ENCODE measurements around the gene TMEM139. TPM values are rescaled to one million over a fixed set of nuclear protein-coding genes. Genes with fewer than 3 reads are reported as not detected.
A peak's percentile ranks its signal among the peaks of the same experiment; 100 is the strongest.

Gene TMEM139
- total RNA-seq, 1 donor from 2014 or later: 0.20 TPM

DNA sequence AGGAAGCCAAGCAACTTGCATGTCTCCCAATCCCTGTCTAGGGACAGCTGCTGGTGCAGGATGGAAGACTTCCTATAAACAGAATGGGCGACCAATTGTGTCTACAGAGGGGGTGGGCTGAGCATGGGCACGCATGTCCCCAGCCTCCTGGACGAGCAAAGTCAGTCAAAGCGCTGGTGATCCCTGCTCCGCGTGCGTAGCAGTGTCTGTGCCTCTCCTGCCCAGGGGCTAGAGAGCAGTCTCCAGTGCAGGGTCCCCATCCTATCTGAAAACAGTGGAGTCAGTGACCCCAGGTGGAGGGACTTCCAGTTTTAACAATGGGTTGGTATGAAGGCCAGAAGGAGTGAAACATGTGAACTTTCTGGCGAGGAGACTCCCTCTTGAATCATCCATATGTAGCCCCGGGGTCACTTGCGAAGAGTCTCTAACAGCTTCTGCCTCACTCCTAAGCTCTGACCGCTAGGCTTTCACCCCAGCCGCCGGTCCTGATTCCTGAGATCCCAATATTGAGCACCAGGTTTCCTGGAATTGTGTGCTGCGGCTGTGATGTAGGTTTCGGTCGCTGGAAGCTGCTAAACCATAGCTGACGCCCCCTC is 2.7 kb downstream of the TMEM139 start:
- peaks cover 9% of the 10 kb centered on the region for H3K36me3 Mint-ChIP-seq (ENCODE audit: low read depth, unreplicated experiment)
- H3K9me3 Mint-ChIP-seq (ENCODE audit: unreplicated experiment): peaks cover 4% of the 10 kb centered on the region
- peak overlapping the region; percentile 92 for H2AFZ ChIP-seq (ENCODE audit: low read depth, low read length)
- H3K9me3 ChIP-seq (ENCODE audit: insufficient read depth, low read depth, low read length): no peaks in the 10 kb centered on the region
- peaks cover 8% of the 10 kb centered on the region for H3K4me1 ChIP-seq (ENCODE audit: insufficient read depth, low read length)
- DNase-seq (ENCODE audit: low read depth) (no peak), FAIRE-seq (no peak)
- no peaks in the 10 kb centered on the region for H3K27me3 Mint-ChIP-seq (ENCODE audit: low read depth, unreplicated experiment)
- H3K4me3 ChIP-seq (ENCODE audit: insufficient read depth, low read depth, low read length): peak overlapping the region; percentile 36
- H4K20me1 ChIP-seq (ENCODE audit: insufficient read depth, low read length): peaks cover 25% of the 10 kb centered on the region
- TF ChIP-seq EZH2 (IDR thresholded peaks at IDR 0.05; ENCODE audit: insufficient read depth, low read length): no peak
- TF ChIP-seq, protein P1, sequence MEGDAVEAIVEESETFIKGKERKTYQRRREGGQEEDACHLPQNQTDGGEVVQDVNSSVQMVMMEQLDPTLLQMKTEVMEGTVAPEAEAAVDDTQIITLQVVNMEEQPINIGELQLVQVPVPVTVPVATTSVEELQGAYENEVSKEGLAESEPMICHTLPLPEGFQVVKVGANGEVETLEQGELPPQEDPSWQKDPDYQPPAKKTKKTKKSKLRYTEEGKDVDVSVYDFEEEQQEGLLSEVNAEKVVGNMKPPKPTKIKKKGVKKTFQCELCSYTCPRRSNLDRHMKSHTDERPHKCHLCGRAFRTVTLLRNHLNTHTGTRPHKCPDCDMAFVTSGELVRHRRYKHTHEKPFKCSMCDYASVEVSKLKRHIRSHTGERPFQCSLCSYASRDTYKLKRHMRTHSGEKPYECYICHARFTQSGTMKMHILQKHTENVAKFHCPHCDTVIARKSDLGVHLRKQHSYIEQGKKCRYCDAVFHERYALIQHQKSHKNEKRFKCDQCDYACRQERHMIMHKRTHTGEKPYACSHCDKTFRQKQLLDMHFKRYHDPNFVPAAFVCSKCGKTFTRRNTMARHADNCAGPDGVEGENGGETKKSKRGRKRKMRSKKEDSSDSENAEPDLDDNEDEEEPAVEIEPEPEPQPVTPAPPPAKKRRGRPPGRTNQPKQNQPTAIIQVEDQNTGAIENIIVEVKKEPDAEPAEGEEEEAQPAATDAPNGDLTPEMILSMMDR (IDR thresholded peaks at IDR 0.05; ENCODE audit: insufficient read depth, low read depth, low read length): no peak
- H3K79me2 ChIP-seq (ENCODE audit: insufficient read depth, low read length): peaks cover 38% of the 10 kb centered on the region
- H3K4me2 ChIP-seq (ENCODE audit: low read length): peak overlapping the region; percentile 94
- H3K9ac ChIP-seq (ENCODE audit: low read length): no peak overlapping the region
- H3K4me1 Mint-ChIP-seq (ENCODE audit: low read depth, unreplicated experiment): peaks cover 6% of the 10 kb centered on the region
- peak overlapping the region; percentile 70 for H3K4me3 Mint-ChIP-seq (ENCODE audit: unreplicated experiment)
- H3K27ac ChIP-seq (ENCODE audit: low read depth, low read length): no peak overlapping the region
- peaks cover 4% of the 10 kb centered on the region for H3K36me3 ChIP-seq (ENCODE audit: insufficient read depth, low read length)
- no peak overlapping the region for H3K27ac Mint-ChIP-seq (ENCODE audit: unreplicated experiment)
- no peaks in the 10 kb centered on the region for H3K27me3 ChIP-seq (ENCODE audit: insufficient read depth, low read length)

DNA sequence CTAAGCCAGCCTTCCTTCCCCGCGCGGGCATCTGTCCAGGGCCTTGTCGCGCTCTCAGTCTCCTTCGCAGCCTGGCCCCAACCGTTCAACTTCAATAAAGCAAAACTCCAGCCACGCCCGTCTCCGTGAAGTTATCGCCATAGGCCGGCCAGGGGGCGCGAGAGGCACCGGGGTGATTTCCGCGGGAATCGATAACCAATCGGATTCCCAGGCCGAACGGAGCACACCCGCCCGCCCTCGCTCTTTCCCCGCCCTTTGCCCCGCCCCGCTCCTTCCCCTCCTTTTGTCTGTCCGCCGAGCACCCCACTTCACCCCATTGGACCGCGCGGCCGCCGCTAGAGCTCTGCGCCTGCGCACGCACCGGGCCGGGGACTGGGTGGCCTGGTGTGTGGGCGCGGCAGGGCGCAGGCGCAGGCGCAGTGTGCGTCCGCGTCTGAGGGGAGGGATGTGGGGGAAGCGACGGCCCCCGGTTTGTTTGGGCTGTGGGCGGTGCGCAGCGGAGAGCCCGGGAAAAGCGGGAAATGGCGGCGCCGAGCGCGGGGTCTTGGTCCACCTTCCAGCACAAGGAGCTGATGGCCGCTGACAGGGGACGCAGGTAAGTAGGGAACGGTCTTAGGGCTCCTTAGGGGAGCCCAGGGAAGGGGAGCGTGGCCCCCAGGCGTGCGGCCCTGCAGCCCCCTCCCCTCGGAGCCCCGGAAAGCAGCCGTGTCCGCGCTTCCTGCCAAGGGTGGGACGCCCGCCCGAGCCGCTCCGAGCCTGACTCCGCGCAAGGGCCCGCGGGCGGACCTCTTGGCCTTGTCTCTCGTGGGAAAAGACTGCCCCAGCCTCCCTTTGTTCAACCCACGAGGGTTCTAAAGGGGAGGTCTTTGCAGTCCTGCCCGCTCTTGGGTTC is 3.4 kb downstream of the TMEM139 start, which contains the start of gene CASP2:
Gene CASP2, plus strand, starts transcription at position 417 of the 892 bp plus-strand sequence. Its CDS starts 105 bp downstream, at position 522.
- H4K20me1 ChIP-seq (ENCODE audit: insufficient read depth, low read length): peaks cover 28% of the 10 kb centered on the region
- peak within 1 kb of the TSS; percentile 92 for H3K4me3 ChIP-seq (ENCODE audit: insufficient read depth, low read depth, low read length)
- peak within 1 kb of the TSS; percentile 94 for H3K4me2 ChIP-seq (ENCODE audit: low read length)
- no peaks in the 10 kb centered on the region for H3K9me3 ChIP-seq (ENCODE audit: insufficient read depth, low read depth, low read length)
- Mint-ChIP-seq H3K27ac (ENCODE audit: unreplicated experiment) (peak within 1 kb of the TSS; percentile 90), H3K27me3 (ENCODE audit: low read depth, unreplicated experiment) (no peaks in the 10 kb centered on the region), H3K4me3 (ENCODE audit: unreplicated experiment) (peak within 1 kb of the TSS; percentile 95), H3K4me1 (ENCODE audit: low read depth, unreplicated experiment) (peaks cover 6% of the 10 kb centered on the region), H3K9me3 (ENCODE audit: unreplicated experiment) (peaks cover 4% of the 10 kb centered on the region), H3K36me3 (ENCODE audit: low read depth, unreplicated experiment) (peaks cover 10% of the 10 kb centered on the region)
- peak; percentile 87 for DNase-seq (ENCODE audit: low read depth)
- H3K4me1 ChIP-seq (ENCODE audit: insufficient read depth, low read length): peaks cover 8% of the 10 kb centered on the region
- H3K79me2 ChIP-seq (ENCODE audit: insufficient read depth, low read length): peaks cover 42% of the 10 kb centered on the region
- peak within 1 kb of the TSS; percentile 97 for H2AFZ ChIP-seq (ENCODE audit: low read depth, low read length)
- peak within 1 kb of the TSS; percentile 94 for H3K9ac ChIP-seq (ENCODE audit: low read length)
- peak within 1 kb of the TSS; percentile 88 for H3K27ac ChIP-seq (ENCODE audit: low read depth, low read length)
- H3K27me3 ChIP-seq (ENCODE audit: insufficient read depth, low read length): no peaks in the 10 kb centered on the region
- FAIRE-seq: no peak
- TF ChIP-seq, protein P1 (IDR thresholded peaks at IDR 0.05; ENCODE audit: insufficient read depth, low read depth, low read length): no peak
- TF ChIP-seq EZH2 (IDR thresholded peaks at IDR 0.05; ENCODE audit: insufficient read depth, low read length): no peak
- H3K36me3 ChIP-seq (ENCODE audit: insufficient read depth, low read length): peaks cover 5% of the 10 kb centered on the region

All from astrocyte (in vitro differentiated cells and primary cell).